ENCODE data around the gene LSM3. TPM values are rescaled to one million over a fixed set of nuclear protein-coding genes. Genes with fewer than 3 reads are reported as not detected.

LSM3 gene
- total and polyA plus RNA-seq, 9 of the 15 experiments (the other 6 are each of a cell fraction or from before 2014, with no cell fraction given): 33.8 to 203 (median 61.2) TPM

DNA sequence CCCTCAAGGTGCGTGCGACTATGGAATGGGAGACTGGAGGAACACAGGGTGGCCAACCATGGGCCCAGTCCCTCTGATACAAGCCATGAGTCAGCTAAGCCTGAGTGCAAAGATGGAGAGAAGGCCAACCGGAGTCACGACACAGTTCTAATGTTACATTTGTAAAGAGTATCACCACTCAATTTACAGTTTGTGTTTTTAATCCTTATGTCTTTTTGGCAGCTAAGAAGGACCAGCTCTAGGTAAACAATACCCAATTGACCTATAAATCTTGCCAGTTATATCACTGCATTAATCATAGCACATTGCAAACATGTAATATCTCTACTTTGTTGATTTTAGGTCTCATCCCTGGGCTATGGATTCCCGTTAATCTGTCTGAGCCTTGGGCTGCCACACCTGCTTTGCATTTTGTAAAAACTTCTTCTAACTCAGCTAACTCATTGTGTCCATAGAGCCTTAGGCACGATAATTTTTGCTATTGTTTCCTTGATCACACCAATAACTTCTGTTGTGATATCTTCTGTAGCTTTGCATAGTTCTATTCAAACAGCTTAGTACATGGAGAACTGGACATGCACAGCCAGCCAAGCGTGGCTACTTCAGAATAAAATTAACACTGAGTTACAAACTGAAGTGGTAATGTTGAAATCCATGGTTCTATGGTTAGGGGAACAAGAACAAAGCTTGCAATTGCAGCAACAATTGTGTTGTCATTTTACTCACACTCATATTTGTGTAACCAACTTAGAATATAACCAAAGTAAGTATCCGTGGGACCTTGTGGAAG lies 50.3 kb downstream of the LSM3 start:
- Histone ChIP-seq H3K9me3 (replicated peaks; ENCODE audit: control insufficient read depth, insufficient read depth, low read depth, low read length) (peaks cover 6% of the 10 kb centered on the region), H3K4me3 (no peak overlapping the region), H3K36me3 (ENCODE audit: control insufficient read depth, insufficient read depth, low read length) (no peaks in the 10 kb centered on the region; the same call in 2 of the 3 replicates), H3K9me1 (ENCODE audit: control insufficient read depth, insufficient read depth, low read length) (no peaks in the 10 kb centered on the region), H3K9ac (ENCODE audit: insufficient read depth in 1 of 2, low read depth in 2 of 2, low read length in 2 of 2) (no peak overlapping the region), H3K27me3 (ENCODE audit: control insufficient read depth in 2 of 2, insufficient read depth in 2 of 2, low read length in 2 of 2) (no peaks in the 10 kb centered on the region), H4K20me1 (replicated peaks; ENCODE audit: control insufficient read depth, insufficient read depth, low read length) (no peaks in the 10 kb centered on the region), H3K4me2 (ENCODE audit: insufficient read depth, low read length) (no peak overlapping the region), H3K4me1 (replicated peaks in 1 of 2; ENCODE audit: control insufficient read depth in 2 of 2, insufficient read depth in 2 of 2, low read length in 2 of 2) (peaks cover 35 to 59% of the 10 kb centered on the region in 2 experiments), H3K27ac (ENCODE audit: extremely low read depth, low read depth, low read length) (no peak overlapping the region), H3K79me2 (ENCODE audit: control insufficient read depth, insufficient read depth, low read length) (no peaks in the 10 kb centered on the region), H2AFZ (ENCODE audit: low read depth, low read length) (no peak overlapping the region; the same call in 1 of the 2 replicates)
- no peak for ATAC-seq
- FAIRE-seq: no peak
- TF ChIP-seq ZNF707 (CRISPR knock-in tag; conservative IDR thresholded peaks at IDR 0.05): no peak
- no peak for TF ChIP-seq NCOA2 (IDR thresholded peaks at IDR 0.05; ENCODE audit: partially characterized antibody in 2 of 2)
- no peak for TF ChIP-seq SRSF7 (optimal IDR thresholded peaks at IDR 0.05; ENCODE audit: low read depth, low read length)
- no peak for TF ChIP-seq MLX (CRISPR knock-in tag; conservative IDR thresholded peaks at IDR 0.05)
- TF ChIP-seq NR2F6 (CRISPR knock-in tag; IDR thresholded peaks at IDR 0.05): no peak
- TF ChIP-seq, protein P1, sequence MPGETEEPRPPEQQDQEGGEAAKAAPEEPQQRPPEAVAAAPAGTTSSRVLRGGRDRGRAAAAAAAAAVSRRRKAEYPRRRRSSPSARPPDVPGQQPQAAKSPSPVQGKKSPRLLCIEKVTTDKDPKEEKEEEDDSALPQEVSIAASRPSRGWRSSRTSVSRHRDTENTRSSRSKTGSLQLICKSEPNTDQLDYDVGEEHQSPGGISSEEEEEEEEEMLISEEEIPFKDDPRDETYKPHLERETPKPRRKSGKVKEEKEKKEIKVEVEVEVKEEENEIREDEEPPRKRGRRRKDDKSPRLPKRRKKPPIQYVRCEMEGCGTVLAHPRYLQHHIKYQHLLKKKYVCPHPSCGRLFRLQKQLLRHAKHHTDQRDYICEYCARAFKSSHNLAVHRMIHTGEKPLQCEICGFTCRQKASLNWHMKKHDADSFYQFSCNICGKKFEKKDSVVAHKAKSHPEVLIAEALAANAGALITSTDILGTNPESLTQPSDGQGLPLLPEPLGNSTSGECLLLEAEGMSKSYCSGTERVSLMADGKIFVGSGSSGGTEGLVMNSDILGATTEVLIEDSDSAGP (CRISPR knock-in tag; IDR thresholded peaks at IDR 0.05): no peak
- no peak for TF ChIP-seq MTF1 (CRISPR knock-in tag; IDR thresholded peaks at IDR 0.05; ENCODE audit: borderline replicate concordance)
- TF ChIP-seq RREB1 (CRISPR knock-in tag; IDR thresholded peaks at IDR 0.05): no peak
- TF ChIP-seq TAF1 (IDR thresholded peaks at IDR 0.05; ENCODE audit: control insufficient read depth, extremely low read depth, insufficient read depth, low read length, severe bottlenecking): no peak
- intact Hi-C loops (cut with micrococcal nuclease): no loop called here
- CTCF ChIA-PET (ENCODE audit: low intra/inter-chr PET ratio): no interaction called here
- 78% methylated on average over 8 of the region's 8 CpGs for WGBS (ENCODE audit: insufficient coverage, low coverage, missing lambda C conversion rate)
- POLR2A ChIA-PET: interaction anchor here (0.6 kb wide), 1 partner anchor 174 kb away, joined by 3 read pairs; the partner anchor contains the start of gene SLC6A6
- DNase-seq (ENCODE audit: extremely low read depth in 1 of 4, low spot score in 3 of 4): no peak
- no TSS peak for BruUV-seq (replicated peaks)
- in situ Hi-C loops (cut with MboI): no loop called here

Data from K562 (cell line).